Stimulated activated CD4-positive, alpha-beta T cell treated with anti-CD3 and anti-CD28 coated beads, Interleukin-1b, Interleukin-23, amount 100 ng/mL, for 4 hours (primary cell): Measurements from ENCODE around the gene PDGFA.

Experiments
- DNase-seq, 2 donors: peaks; one replicate each; pipeline ENCODE4 v3.0.0-alpha.2; 2020; ENCODE audit warnings: low read depth in 2 of 2

Gene PDGFA

GRCh38 chr7:490461-491291 is 29.0 kb downstream of the PDGFA start:
- DNase-seq, result no peak

GRCh38 chr7:489876-490275 is 29.8 kb downstream of the PDGFA start:
- DNase-seq, result no peak

- no peak for DNase-seq
Observed at GRCh38 chr7:486216-486743, 33.4 kb downstream of the PDGFA start.

- no peak for DNase-seq
Observed at GRCh38 chr7:485188-486081, 34.2 kb downstream of the PDGFA start.

GRCh38 chr7:484356-485101 is 35.1 kb downstream of the PDGFA start:
- DNase-seq, result no peak

- no peak for DNase-seq
Observed at GRCh38 chr7:483656-484355, 35.8 kb downstream of the PDGFA start.

GRCh38 chr7:482521-483083 is 37.0 kb downstream of the PDGFA start:
- no peak for DNase-seq

- no peak for DNase-seq
Observed at GRCh38 chr7:481219-481930, 38.3 kb downstream of the PDGFA start.

- no peak for DNase-seq
Observed at GRCh38 chr7:480531-481218, 39.0 kb downstream of the PDGFA start.

- no peak for DNase-seq
Observed at GRCh38 chr7:479948-480499, 39.6 kb downstream of the PDGFA start.

- no peak for DNase-seq
Observed at GRCh38 chr7:479115-479947, 40.3 kb downstream of the PDGFA start.

GRCh38 chr7:477626-478220 is 41.9 kb downstream of the PDGFA start:
- no peak for DNase-seq

- DNase-seq, result no peak
Observed at GRCh38 chr7:476736-477360, 42.8 kb downstream of the PDGFA start.

- no peak for DNase-seq
Observed at GRCh38 chr7:475951-476441, 43.6 kb downstream of the PDGFA start.

- no peak for DNase-seq
Observed at GRCh38 chr7:475425-475728, 44.3 kb downstream of the PDGFA start.

- DNase-seq, result no peak
Observed at GRCh38 chr7:474605-475424, 44.8 kb downstream of the PDGFA start.
